MM.1S (cell line): ENCODE measurements around the gene EMCN.

Experiments used
- DNase-seq: peaks from one replicate; pipeline ENCODE4 v3.0.0-alpha.2; 2015
- H2AFZ ChIP-seq: fragments of 300-600 bp; sonication (generic); 2 replicates; pipeline ENCODE4 v1.6.0; 2016; ENCODE audit warnings: antibody characterized with exemption, low read length
- H3F3A ChIP-seq: fragments of 300-600 bp; sonication (generic); 2 replicates; pipeline ENCODE4 v1.6.1; 2016; ENCODE audit warnings: mild to moderate bottlenecking, antibody characterized with exemption, low read length, moderate library complexity, mixed read lengths; ENCODE audit not compliant: insufficient read depth
- H3K27ac ChIP-seq: fragments of 300-600 bp; sonication (generic); 2 replicates; pipeline ENCODE4 v1.5.1; 2016; ENCODE audit warnings: mild to moderate bottlenecking, low read length
- H3K27me3 ChIP-seq: fragments of 300-600 bp; sonication (generic); replicated peaks from 2 replicates; pipeline ENCODE4 v1.6.0; 2016; ENCODE audit warnings: low read length; ENCODE audit not compliant: insufficient read depth
- H3K36me3 ChIP-seq: fragments of 300-600 bp; sonication (generic); replicated peaks from 2 replicates; pipeline ENCODE4 v1.6.1; 2016; ENCODE audit warnings: mild to moderate bottlenecking, low read length, mixed read lengths; ENCODE audit not compliant: insufficient read depth
- H3K4me1 ChIP-seq: fragments of 300-600 bp; sonication (generic); 2 replicates; pipeline ENCODE4 v1.6.1; 2016; ENCODE audit warnings: low read length, mixed read lengths
- H3K4me2 ChIP-seq: fragments of 300-600 bp; sonication (generic); 2 replicates; pipeline ENCODE4 v1.6.0; 2016; ENCODE audit warnings: low read depth, low read length
- H3K4me3 ChIP-seq: fragments of 300-600 bp; sonication (generic); 2 replicates; pipeline ENCODE4 v1.5.1; 2016; ENCODE audit warnings: low read length, mixed read lengths
- H3K79me2 ChIP-seq: fragments of 300-600 bp; sonication (generic); 2 replicates; pipeline ENCODE4 v1.6.1; 2016; ENCODE audit warnings: mixed run types, low read length, mixed read lengths
- H3K9ac ChIP-seq: fragments of 300-600 bp; sonication (generic); 2 replicates; pipeline ENCODE4 v1.6.1; 2016; ENCODE audit warnings: low read length, mixed read lengths
- H3K9me2 ChIP-seq: fragments of 300-600 bp; sonication (generic); replicated peaks from 2 replicates; pipeline ENCODE4 v1.6.1; 2016; ENCODE audit warnings: mild to moderate bottlenecking, low read length, mixed read lengths; ENCODE audit not compliant: insufficient read depth
- H3K9me3 ChIP-seq: fragments of 300-600 bp; sonication (generic); replicated peaks from 2 replicates; pipeline ENCODE4 v1.6.1; 2016; ENCODE audit warnings: mild to moderate bottlenecking, low read length, mixed read lengths; ENCODE audit not compliant: insufficient read depth
- H4K20me1 ChIP-seq: fragments of 300-600 bp; sonication (generic); 2 replicates; pipeline ENCODE4 v1.6.1; 2016; ENCODE audit warnings: mild to moderate bottlenecking, low read length, moderate library complexity, mixed read lengths; ENCODE audit not compliant: insufficient read depth
- CTCF ChIP-seq: fragments of 300-600 bp; sonication (generic); IDR thresholded peaks from 2 replicates; pipeline ENCODE4 v1.5.1; 2016; ENCODE audit warnings: antibody characterized with exemption, low read length, mixed read lengths
- EZH2 ChIP-seq: fragments of 300-600 bp; sonication (generic); optimal IDR thresholded peaks from 2 replicates; pipeline ENCODE3; 2017; ENCODE audit warnings: low read depth, mild to moderate bottlenecking, antibody characterized with exemption, low read length, mixed read lengths
- EZH2phosphoT487 ChIP-seq: fragments of 300-600 bp; sonication (generic); IDR thresholded peaks from 2 replicates; pipeline ENCODE4 v1.6.1; 2018; ENCODE audit warnings: antibody characterized with exemption, low read length

Gene EMCN

GRCh38 chr4:100348473-100348872 lies 169.3 kb downstream of the EMCN start:
- Histone ChIP-seq H3K27me3 (no peaks in the 10 kb centered on the region), H4K20me1 (no peaks in the 10 kb centered on the region), H3K4me1 (no peaks in the 10 kb centered on the region), H3K9ac (no peak overlapping the region), H3K9me2 (no peaks in the 10 kb centered on the region), H3K4me3 (no peak overlapping the region), H3K9me3 (no peaks in the 10 kb centered on the region), H3K4me2 (no peak overlapping the region), H3K36me3 (no peaks in the 10 kb centered on the region), H3K79me2 (no peaks in the 10 kb centered on the region), H3K27ac (no peak overlapping the region), H3F3A (no peaks in the 10 kb centered on the region), H2AFZ (no peak overlapping the region)
- no peak for TF ChIP-seq CTCF
- no peak for TF ChIP-seq EZH2
- TF ChIP-seq EZH2phosphoT487: no peak
- no peak for DNase-seq

- Histone ChIP-seq H2AFZ (no peak overlapping the region), H4K20me1 (no peaks in the 10 kb centered on the region), H3K27me3 (no peaks in the 10 kb centered on the region), H3K9me2 (no peaks in the 10 kb centered on the region), H3K4me1 (no peaks in the 10 kb centered on the region), H3K36me3 (no peaks in the 10 kb centered on the region), H3K4me2 (no peak overlapping the region), H3K79me2 (no peaks in the 10 kb centered on the region), H3K4me3 (no peak overlapping the region), H3F3A (no peaks in the 10 kb centered on the region), H3K27ac (no peak overlapping the region), H3K9ac (no peak overlapping the region), H3K9me3 (no peaks in the 10 kb centered on the region)
- no peak for TF ChIP-seq CTCF
- no peak for TF ChIP-seq EZH2phosphoT487
- no peak for TF ChIP-seq EZH2
- DNase-seq: no peak
Observed at GRCh38 chr4:100347241-100347640, 170.6 kb downstream of the EMCN start.

GRCh38 chr4:100345585-100345984 lies 172.2 kb downstream of the EMCN start:
- Histone ChIP-seq H3K4me3 (no peak overlapping the region), H3K9me3 (no peaks in the 10 kb centered on the region), H3K9ac (no peak overlapping the region), H3K27me3 (no peaks in the 10 kb centered on the region), H2AFZ (no peak overlapping the region), H3K79me2 (no peaks in the 10 kb centered on the region), H4K20me1 (no peaks in the 10 kb centered on the region), H3K4me2 (no peak overlapping the region), H3K27ac (no peak overlapping the region), H3F3A (no peaks in the 10 kb centered on the region), H3K9me2 (no peaks in the 10 kb centered on the region), H3K36me3 (no peaks in the 10 kb centered on the region), H3K4me1 (no peaks in the 10 kb centered on the region)
- no peak for DNase-seq
- TF ChIP-seq EZH2 (no peak), CTCF (no peak), EZH2phosphoT487 (no peak)
